Neural cell (in vitro differentiated cells): ENCODE measurements around the gene PIK3C2G.

Experiments
- CTCF ChIP-seq: fragments of 450-650 bp; IDR thresholded peaks from 2 replicates; pipeline ENCODE4 v1.5.1; 2014; ENCODE audit warnings: antibody characterized with exemption, mild to moderate bottlenecking, moderate library complexity; ENCODE audit not compliant: poor library complexity, severe bottlenecking
- EP300 ChIP-seq: fragments of 450-650 bp; conservative IDR thresholded peaks from 2 replicates; pipeline ENCODE4 v1.6.1; 2014; ENCODE audit warnings: antibody characterized with exemption, mild to moderate bottlenecking, moderate library complexity; ENCODE audit not compliant: poor library complexity, severe bottlenecking
- EZH2 ChIP-seq: fragments of 200-600, 300-800 bp; shearing (Covaris generic), sonication (generic); IDR thresholded peaks from 2 replicates; pipeline ENCODE4 v1.6.1; 2014; ENCODE audit warnings: antibody characterized with exemption, low read length, borderline replicate concordance, mild to moderate bottlenecking; ENCODE audit not compliant: insufficient read depth, poor library complexity, severe bottlenecking
- MXI1 ChIP-seq: fragments of 450-650 bp; conservative IDR thresholded peaks from 2 replicates; pipeline ENCODE4 v1.6.1; 2014; ENCODE audit warnings: antibody characterized with exemption, mild to moderate bottlenecking; ENCODE audit not compliant: poor library complexity, severe bottlenecking
- POLR2AphosphoS5 ChIP-seq: IDR thresholded peaks from 2 replicates; pipeline ENCODE4 v1.6.1; 2012
- RAD21 ChIP-seq: fragments of 450-650 bp; conservative IDR thresholded peaks from 2 replicates; pipeline ENCODE4 v1.6.1; 2014; ENCODE audit warnings: antibody characterized with exemption, mild to moderate bottlenecking, moderate library complexity
- REST ChIP-seq: IDR thresholded peaks from 2 replicates; pipeline ENCODE4 v1.6.1; 2012; ENCODE audit warnings: borderline replicate concordance
- TAF1 ChIP-seq: IDR thresholded peaks from 2 replicates; pipeline ENCODE4 v1.6.1; 2012; ENCODE audit warnings: low read depth

- TF ChIP-seq POLR2AphosphoS5 (no peak), EP300 (no peak), CTCF (no peak), EZH2 (no peak), REST (no peak), TAF1 (no peak), MXI1 (no peak), RAD21 (no peak)
These were observed 158.0 kb downstream of the PIK3C2G start for GRCh38 chr12:18419311-18419710.
